NCI-H1436 treated with DMSO at 0.1 percent for 48 hours (cell line): ENCODE results near the gene EXOC6B.

ENCODE experiments used
- DNase-seq: peaks from one replicate; lab custom pipeline; 2025; lab: John Stamatoyannopoulos, UW

Gene EXOC6B

DNA sequence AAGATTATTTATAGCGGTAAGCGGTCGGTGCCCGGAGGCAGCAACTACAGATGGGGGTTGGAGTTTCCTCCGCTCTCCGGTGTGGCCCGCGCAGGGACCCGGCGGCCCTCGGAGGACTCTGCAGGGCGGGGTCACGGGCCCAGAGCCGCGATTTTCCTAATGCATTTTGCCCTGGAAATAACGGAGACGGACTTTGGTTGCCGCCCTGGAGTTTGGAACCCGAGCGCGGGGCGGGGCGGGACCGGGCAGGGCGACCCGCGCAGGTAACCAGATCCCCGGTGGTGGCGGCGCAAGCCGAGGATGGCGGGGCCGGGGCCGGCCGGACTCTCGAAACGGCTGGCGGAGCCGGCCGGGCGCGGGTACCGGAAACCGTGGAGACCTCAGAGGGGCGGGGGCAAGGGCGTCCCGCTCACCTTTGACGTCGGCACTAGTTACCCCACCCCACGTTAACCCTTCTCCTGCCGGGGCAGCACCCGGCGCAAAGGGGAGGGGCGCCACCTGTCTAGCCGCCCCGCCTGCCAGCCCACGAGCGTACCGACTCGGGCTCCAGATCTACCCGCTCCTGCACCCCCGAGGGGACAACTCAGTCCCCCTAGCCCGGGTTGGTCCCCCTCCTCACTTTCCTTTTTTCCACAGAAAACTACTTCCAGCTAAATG is 681.1 kb downstream of the EXOC6B start:
- no peak for DNase-seq

DNA sequence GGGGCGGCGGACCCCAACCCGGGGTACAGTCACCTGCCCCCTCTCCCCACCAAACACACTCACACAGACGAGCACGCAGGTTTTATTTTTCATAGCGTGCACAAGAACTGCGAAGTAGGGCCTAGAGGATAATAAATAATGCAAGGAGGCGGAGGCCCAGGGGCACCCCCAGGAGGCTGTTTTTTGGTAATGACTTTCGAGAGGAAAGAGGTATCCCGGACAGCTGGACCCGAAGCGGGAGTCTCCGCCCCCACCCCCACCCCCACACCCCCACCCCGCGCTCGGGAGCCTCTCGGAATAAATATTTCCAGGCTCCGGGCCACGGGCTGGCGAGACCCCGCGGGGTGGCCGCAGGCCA is 681.6 kb downstream of the EXOC6B start:
- DNase-seq: no peak

DNA sequence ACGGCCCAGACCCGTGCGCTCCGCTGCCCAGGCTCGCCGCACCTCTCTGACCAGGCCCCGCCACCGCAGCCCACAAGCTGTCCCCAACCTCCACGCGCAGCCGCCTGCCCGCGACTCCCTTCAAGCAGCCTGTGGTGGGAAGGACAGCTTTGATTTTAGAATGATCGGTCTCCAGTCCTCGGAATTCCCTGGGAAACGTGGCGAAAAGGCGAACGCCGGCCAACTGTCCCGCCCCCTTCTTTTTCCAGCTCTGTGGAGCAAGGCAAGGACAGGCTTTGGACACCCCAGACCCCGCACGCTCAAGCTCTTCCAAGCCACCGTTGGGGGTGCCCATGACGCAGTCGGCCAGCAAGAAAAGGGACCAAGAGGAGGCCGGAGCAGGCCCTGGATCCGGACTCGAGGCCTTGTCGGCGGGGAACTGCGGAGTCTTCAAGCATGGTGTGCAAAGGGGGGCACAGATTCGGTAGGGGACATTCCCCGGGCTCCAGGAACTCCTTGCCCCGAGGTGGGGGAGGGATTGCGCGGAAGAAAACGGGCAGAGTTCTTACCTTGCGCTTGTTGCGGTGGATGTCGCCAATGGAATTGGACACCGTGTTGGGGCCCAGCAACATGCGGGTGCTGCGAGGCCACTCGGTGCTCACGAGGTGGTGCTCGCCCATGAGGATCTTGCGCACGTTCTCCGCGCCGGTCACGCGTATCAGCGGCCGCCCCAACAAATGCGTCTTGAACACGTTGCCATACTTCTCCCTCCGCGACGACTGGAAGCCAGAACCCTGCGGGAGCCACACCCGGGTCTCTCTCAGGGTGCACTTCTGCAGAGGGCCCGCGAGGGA is 682.2 kb downstream of the EXOC6B start:
- no peak for DNase-seq

DNA sequence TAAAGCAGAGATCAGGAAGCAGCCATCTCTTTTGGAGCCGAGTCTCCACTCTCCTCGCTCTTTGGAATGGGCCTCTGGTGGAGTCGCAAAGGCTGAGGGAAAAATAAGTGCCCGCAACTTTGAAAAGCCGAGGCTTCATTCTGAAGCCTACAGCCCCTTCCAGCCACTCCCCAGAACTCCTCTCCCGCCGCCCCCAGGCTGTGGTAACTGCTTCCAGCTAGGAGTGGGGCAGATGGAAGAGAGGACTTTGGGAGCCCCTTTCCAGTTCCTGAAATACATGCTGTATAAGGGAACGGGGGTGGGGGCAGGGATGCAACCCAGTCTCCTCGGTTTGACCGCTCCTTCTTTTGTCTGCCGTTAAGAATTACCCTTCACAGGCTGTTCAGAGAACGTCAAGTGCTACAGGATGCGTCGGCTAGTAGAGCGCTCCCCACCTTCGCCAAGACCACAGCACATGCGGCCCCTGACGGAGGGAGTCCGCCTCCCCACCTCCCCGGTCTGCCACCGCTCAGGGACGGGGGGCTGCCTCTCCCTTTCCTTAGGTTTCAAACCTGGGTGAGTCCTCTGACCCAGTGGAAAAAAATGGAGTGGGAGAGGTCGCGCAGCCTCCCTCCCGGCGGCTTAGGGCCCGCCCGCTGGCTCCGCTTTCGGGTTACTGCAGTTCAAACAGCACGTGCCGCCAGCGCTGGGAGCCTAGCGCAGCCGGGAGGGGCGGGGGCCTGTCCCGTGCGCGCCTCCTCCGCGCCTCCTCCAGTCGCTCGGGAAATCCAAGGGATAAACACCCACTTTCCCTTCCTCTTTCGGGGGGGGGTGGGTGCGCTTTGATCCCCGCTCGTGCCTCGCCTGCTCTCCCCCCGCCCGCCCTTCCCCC is 683.0 kb downstream of the EXOC6B start:
- DNase-seq: no peak

DNA sequence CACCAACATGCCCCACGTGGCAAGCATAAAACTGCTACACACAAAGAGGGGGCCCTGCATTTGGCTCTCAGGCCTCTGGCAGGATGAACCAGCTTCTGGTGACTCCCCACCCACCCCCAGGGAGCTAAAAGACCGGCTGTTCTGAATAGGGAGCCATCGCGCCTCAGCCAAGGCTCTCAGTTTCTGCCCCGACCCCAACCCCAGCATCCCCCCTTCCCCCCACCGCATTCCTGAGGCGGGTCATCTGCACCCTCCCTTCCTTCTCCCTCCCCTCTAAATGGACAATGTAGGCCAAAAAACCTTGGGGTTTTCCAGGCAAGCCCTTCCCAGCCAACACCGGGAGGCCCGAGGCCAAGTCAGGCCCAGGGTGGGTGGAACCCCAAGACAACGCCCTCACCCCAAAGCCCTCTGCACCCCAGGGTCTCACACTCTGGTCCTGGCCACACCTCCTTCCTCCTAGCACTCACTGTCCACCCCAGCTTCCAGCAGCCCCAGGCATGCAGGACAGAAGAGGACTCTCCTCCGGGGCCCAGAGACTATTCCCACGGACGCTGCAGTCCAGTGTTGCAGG is 683.9 kb downstream of the EXOC6B start:
- no peak for DNase-seq

DNA sequence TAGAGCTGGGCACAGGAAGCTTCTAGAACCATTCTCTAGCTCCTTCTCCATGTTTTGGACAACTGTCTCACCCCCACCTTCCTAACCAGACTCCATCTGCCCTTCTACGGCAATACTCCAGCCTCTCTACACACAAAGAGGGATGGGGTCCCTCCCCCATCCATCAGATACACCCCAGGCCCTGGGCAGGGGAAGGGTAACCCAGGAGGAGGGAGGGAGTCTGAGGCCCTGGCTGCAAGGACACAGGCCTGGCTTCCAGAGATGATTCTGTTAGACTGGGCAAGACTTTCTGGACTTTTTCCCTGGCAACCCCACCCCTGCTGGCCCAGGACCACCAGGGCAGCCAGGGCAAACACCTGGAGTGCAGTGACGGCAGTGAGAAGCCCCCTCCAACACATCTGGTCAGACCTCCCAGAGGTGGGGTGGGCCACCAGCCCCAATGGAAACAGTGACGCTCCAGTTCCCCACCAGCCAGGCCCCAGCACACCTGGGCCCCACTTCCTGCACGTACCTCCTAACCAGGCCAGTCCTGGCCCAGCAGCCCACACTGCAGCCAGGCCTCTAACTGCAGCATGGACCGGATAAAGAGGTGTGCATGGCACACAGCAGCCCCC is 684.7 kb downstream of the EXOC6B start:
- DNase-seq: no peak

DNA sequence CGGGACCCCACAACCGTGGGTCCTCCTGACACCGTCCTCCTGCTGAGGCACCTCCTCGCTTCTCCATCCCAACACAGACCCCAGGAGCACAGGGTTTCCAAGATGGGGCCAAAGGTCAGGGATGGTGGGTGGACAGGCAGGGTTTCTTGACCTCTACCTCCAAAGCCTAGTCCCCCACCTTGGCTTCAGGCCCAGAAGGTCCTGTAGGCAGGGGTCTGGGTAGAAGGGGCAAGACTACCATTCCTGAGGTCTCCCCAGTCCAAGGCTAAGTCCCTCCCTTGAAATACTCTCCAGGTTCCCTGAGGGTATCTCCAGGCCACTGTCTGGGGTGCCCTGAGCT is 685.2 kb downstream of the EXOC6B start:
- no peak for DNase-seq

DNA sequence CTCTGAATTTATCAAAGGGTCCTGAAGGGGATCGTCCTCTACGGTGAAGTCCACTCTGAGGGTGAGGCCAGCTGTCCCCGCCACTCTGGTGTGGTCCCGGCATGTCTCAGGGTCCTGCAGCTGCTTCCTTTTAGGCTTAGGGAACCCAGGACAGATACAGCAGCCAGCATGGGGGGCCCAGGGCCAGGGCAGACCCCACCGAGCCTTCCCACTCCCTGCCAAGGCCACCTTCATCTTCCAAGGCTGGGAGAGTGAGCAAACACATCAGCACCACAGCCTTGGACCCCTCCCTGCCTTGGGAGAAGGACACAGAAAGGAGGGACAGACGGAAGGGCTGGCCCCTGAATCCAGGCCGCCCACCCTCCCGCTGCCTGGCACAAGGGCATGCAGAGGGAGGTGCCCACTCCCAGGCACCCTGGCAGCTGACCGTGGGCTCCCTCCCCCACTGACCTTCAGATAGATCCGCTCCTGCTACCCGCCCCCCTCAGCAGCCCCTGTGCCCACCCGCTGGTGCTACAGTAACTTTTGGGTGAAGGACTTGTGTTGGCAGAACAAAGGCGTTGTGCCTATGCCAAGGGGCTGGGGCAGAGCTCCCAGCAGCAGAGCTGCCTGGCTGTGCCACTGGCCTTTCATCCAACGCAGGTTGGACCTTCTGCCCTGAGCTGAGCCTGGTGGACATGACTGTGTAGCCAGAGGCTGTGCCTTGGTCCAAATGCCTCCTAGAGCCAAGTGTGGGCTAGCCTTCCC is 685.8 kb downstream of the EXOC6B start:
- no peak for DNase-seq

DNA sequence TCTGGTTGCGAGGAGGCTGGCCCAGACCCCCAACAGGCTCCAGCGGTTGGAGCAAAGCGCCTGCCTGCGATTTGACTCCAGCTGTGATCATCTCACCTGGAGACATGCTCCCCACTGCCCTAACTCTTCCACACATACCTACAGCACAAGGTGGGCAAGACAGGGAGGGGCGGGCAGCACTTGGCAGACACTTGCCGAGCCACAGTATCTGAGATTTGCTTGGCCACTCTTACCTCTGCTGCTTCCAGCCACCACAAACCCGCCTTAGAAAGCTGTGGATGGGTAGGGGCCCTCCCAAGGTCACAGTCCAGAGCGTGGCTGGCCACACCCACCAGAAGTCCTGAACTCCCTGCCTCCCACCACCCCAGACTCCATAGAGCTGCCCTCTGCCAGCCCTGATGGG is 686.4 kb downstream of the EXOC6B start:
- no peak for DNase-seq

DNA sequence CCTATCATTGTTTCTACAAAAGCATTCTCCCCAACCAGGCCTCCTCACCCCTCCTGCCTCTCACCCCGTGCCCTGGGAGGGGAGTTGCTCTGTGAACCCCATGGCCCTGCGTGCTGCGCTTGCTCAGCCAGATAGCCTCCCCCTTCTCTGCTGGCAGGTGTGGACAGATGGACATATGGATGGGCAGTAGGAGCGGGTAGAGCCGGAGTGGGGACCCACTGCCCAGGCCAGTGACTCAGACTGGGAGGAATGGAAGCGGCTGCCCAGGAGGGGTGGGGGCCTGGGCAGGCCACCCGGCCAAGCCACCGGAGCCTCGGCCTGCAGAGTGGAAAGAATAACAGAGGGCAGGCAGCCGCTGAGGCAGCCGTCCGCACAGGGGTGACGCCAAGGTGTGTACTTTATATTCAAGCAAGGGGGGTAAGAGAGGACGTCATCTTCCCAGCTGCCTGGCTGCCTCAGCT is 686.9 kb downstream of the EXOC6B start:
- no peak for DNase-seq

DNA sequence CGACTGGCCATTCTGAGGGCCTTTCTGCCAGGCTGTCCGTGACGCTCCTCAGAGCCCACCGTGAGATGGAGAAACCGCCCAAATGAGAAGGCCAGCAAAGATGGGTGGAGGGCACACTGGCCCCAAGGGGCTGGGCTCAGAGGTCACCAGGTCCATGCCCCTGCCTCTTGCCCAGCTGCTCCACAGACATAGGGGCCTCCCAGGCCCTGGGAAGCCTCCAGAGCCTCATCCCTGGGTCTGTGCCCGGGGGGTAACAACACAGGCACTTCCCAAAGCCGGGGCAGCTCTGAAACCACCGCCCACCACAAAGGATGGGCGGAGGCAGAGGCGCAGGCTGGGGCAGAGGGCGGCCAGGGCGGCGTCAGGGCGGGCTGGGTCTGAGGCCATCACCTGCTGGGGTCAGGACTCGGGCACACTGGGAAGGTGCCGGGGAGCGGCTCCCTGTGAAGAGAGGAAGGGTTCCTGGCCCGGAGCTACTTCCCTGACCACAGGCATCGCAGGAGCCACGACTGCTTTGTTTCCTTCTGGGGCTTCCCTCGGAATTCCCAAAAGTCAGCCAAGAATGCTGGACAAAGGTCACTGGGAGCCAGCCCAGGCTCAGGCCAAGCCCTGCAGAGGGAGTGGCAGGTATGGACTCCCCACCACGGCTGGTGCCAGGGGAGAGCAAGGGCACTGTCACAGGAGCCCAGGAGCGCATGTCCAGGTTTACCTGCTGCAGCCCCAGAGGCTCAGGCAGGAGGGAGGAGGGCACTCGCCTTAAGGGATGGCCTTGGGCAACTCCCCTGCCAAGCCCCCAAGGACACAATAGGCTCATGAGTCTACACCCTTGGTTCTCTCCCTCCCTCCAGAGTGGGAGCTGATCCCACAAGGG is 687.6 kb downstream of the EXOC6B start:
- no peak for DNase-seq

DNA sequence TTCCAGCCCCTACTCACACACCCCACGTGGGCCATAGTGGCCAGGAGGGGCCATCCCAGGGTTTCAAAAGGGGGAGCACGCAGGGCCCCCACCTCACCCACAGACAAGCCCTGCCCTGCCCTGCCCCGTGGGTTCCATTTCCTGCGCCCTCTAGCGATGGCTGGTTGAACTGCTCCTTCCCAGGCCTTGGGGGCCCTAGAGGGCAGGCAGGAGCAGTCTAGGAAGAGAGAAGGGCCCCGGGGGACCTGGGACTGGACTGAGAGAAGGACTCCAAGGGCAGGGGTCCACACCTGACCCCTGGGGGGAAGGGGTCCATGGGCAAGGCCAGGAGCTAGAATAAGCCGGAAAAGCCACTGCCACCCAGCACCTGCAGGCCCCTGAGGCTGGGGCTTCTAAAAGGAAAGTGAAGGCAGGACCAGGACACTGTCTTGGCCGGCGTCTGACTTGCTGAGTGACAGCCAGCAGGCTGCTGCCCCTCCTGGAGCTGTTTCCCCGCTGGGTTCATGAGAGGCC is 688.3 kb downstream of the EXOC6B start:
- no peak for DNase-seq

DNA sequence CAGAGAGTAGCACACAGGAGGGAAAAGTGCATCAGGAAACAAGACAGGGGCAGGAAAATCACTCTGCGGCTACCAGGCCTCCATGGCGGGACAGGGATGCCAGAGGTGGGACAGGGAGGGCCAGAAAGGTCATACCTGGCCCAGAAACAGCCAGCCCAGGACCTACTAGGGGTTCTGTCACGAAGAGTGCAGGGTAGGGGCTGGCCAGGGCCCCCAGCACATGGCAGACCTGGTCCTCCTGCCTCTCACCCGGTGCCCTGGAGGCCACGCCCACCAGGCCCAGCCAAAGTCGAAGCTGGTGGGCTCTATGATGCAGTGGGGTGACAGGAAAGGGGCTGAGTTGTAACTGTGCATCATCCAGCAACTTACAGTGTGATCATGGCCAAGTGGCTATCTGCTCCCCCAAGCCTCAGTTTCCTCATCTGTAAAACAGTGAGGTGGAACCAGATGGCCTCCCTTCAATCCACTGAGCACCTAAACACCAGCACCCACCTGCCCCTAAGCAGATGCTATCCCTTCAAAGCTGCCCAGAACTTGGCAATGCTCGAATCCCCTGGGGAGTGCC is 688.8 kb downstream of the EXOC6B start:
- no peak for DNase-seq

DNA sequence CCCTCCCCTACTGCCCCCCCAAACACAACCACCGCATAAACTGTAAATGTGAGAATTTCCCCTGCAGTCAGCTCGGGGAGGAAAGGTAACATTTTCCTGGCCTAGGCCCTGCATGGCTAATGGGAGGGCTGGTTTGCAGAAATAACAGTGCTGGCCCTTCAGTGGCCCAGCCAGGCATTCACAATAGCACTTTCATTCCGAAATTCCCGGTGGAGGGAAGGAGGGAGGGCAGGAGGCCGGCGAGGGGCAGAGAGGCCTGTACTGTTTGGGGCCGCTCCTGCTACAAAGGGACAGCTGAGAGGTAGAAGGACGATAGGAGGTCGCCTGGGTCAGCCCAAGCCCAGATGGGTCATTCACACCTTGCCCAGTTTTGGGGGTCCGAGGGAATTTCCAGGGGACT is 689.5 kb downstream of the EXOC6B start:
- DNase-seq: no peak

DNA sequence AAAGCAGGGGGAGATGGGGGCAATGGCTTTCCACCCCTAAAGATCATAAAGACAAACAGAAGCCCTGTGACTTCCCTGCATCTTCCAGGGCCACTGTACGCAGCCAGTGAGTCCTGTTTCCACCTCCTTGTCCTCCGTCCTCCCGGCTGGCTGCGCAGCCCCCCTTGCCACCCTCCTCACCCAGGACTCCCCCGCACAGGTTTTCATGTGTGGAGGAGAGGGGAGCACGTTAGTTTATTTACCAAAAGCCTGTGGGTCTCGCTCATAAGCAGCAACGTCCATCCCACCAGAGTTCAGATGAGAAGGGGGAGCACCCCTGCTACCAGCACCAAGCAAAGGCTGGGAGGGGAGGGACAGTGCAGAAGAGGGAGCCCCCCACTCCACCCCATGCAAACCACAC is 689.9 kb downstream of the EXOC6B start:
- no peak for DNase-seq

DNA sequence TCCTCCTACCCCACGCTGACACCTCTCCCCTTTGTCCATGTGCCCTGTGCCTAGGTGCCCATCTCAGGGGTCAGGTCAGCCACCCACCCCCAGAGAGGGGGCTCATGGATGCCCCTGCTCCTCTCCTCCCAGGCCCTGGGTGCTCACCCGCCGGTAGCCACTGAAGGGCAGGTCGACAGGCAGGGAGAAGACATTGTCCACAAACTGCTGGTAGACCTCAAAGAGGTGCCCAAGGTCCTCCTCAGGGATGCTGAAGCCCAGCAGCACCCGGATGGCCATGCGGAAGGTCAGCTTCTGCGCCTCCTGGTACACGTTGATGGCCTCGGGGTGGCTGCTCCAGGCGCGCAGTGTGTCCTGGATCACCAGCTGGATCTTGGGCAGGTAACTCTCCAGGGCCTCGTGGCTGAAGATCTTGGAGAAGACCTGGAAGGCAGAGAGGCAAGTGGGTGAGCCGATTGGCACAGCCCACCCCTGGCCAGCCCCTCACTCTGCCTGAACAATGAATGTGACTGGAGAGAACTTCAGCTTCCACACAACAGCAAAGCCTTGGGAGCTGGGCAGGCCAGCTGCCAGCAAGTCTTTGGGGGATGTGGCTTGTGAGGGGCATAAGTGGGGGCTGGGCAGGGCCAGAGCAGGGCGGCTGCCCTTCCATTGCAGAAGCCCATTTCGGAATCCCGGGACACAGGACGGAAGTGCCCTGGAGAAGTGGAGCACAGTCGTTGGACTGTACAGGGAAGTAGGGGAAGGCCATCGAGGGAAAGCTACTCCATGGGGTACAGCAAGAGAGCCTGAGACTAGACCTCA is 690.6 kb downstream of the EXOC6B start:
- DNase-seq: no peak

DNA sequence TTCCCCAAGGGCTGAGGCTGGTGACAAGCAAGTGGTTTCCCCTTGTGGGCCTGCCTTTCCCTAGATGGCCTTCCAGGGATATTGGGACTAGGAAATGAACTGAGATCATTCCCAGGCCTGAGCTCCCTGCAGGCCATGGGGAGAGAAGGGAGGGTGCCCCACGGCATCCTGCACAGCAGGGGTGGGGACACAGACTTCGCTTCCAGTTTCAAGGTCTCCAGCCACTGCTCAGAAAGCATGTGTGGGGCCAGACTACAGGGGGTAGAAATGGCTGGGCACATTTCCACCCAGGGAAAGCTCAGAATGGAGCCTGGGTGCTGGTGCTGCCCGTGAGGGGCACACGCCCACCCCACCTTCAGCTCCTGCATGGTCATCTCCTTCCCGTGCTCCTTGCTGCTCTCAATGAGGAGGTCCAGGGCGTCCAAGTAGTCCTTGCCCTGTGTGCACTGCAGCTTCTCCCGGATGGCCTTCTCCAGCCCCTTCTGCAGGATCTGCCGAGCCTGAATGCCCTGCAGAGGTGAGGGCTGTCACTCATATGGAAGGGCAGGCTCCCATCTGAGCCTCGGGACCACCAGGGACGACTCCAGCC is 691.3 kb downstream of the EXOC6B start:
- no peak for DNase-seq

DNA sequence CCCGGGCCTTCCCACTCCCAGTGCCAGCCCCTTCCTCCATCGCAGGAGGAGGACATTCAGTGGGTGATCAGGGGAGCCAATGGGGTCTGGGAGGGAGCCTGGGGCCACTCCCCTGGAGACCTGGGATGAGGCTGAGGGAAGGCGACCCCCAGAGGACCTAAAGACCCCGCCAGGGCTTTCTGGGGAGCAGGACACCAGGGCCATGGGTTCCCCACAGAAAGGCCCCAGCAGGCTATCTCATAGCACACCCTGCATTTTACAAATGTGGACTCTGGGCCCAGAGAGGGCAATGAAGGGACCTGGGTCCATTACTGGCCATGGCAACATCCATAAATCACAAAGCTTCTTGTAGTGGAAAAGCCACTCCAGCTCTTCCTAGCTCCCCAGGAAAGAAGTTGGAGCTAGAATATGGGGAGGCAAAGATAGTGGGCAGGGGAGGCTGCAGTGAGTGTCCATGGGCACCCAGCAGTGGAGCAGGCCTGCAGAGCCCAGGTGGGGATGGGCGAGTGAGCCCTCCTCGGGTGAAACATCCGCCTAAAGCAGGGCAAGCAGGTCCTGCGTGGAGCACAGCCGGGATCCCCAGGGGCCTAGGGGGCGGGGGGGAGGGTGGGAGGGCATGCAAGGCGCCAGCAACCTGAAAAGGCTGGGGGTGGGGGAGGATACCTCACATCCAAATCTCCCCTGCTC is 692.0 kb downstream of the EXOC6B start:
- DNase-seq: no peak
